Activated CD4-positive, alpha-beta T cell treated with anti-CD3 and anti-CD28 coated beads, Interleukin-2, Interleukin-6, amounts not matched to agents 100 ng/mL and 50 ng/mL, durations not matched to agents 16 hours and 8 hours (primary cell): ENCODE results near the gene CPOX.

Source experiments
- DNase-seq: peaks from one replicate; pipeline ENCODE4 v3.0.0-alpha.2; 2020

CPOX gene

GRCh38 chr3:98594628-98595324 lies 1.4 kb upstream of the CPOX start:
- DNase-seq: no peak

- no peak for DNase-seq
Observed at GRCh38 chr3:98592345-98592935, 971 bp downstream of the CPOX start.

- DNase-seq: no peak
Observed at GRCh38 chr3:98589331-98590036, 3.9 kb downstream of the CPOX start.

- DNase-seq: no peak
Observed at GRCh38 chr3:98588065-98588464, 5.3 kb downstream of the CPOX start.

- no peak for DNase-seq
Observed at GRCh38 chr3:98587654-98588053, 5.8 kb downstream of the CPOX start.

- no peak for DNase-seq
Observed at GRCh38 chr3:98584547-98584946, 8.9 kb downstream of the CPOX start.

GRCh38 chr3:98583766-98584165 lies 9.6 kb downstream of the CPOX start:
- no peak for DNase-seq

- DNase-seq: no peak
Observed at GRCh38 chr3:98582042-98582441, 11.4 kb downstream of the CPOX start.

- DNase-seq: no peak
Observed at GRCh38 chr3:98581474-98581873, 11.9 kb downstream of the CPOX start.

- no peak for DNase-seq
Observed at GRCh38 chr3:98580401-98581386, 12.7 kb downstream of the CPOX start.

GRCh38 chr3:98577178-98577895 lies 16.1 kb downstream of the CPOX start:
- no peak for DNase-seq

- no peak for DNase-seq
Observed at GRCh38 chr3:98574132-98574531, 19.3 kb downstream of the CPOX start.

- DNase-seq: no peak
Observed at GRCh38 chr3:98573181-98573728, 20.2 kb downstream of the CPOX start.

- DNase-seq: no peak
Observed at GRCh38 chr3:98568402-98568801, 25.0 kb downstream of the CPOX start.

GRCh38 chr3:98567666-98568270 lies 25.6 kb downstream of the CPOX start:
- peak; percentile 80 for DNase-seq

- DNase-seq: no peak
Observed at GRCh38 chr3:98565843-98566242, 27.6 kb downstream of the CPOX start.

GRCh38 chr3:98565237-98565643 lies 28.2 kb downstream of the CPOX start:
- DNase-seq: peak; percentile 69

GRCh38 chr3:98564282-98565005 lies 29.0 kb downstream of the CPOX start:
- DNase-seq: no peak

- DNase-seq: peak; percentile 76
Observed at GRCh38 chr3:98563661-98564281, 29.6 kb downstream of the CPOX start.
